ENCODE measurements around the gene ADGRV1.

- TF ChIP-seq GATA2 (IDR thresholded peaks at IDR 0.05; ENCODE audit: low read depth, low read length) (no peak), GATA3 (IDR thresholded peaks at IDR 0.05; ENCODE audit: low read depth, low read length) (no peak)
Measured at GRCh38 chr5:90553711-90554110, 4.9 kb upstream of the ADGRV1 start.
